OCI-LY3 (cell line): ENCODE measurements around the gene PITPNC1.

Experiments
- H2AFZ ChIP-seq: fragments of 200-600, 300-600 bp; shearing (Covaris generic); 2 replicates; pipeline ENCODE4 v1.6.0; 2014; ENCODE audit warnings: antibody characterized with exemption, low read depth, low read length
- H3K27ac ChIP-seq: fragments of 200-600, 300-600 bp; sonication (generic); 2 replicates; pipeline ENCODE4 v1.5.1; 2014; ENCODE audit warnings: mild to moderate bottlenecking, low read length, moderate library complexity, mixed read lengths
- H3K27me3 ChIP-seq: fragments of 200-600, 300-600 bp; sonication (generic); 2 replicates; pipeline ENCODE4 v1.6.1; 2014; ENCODE audit warnings: low read depth, low read length, mixed read lengths
- H3K36me3 ChIP-seq: fragments of 200-600, 300-600 bp; sonication (generic); replicated peaks from 2 replicates; pipeline ENCODE3; 2014; ENCODE audit warnings: low read depth, low read length, mixed read lengths
- H3K4me1 ChIP-seq: fragments of 300-600, 200-600 bp; sonication (generic); 2 replicates; pipeline ENCODE4 v1.6.1; 2014; ENCODE audit warnings: low read length, mixed read lengths
- H3K4me2 ChIP-seq: fragments of 200-600, 300-600 bp; sonication (generic); 2 replicates; pipeline ENCODE4 v1.6.1; 2014; ENCODE audit warnings: low read length, mixed read lengths
- H3K4me3 ChIP-seq: fragments of 300-600, 200-600 bp; sonication (generic); 2 replicates; pipeline ENCODE4 v1.5.1; 2014; ENCODE audit warnings: antibody characterized with exemption, mild to moderate bottlenecking, low read length, moderate library complexity
- H3K79me2 ChIP-seq: fragments of 300-600, 200-600 bp; shearing (Covaris generic); 2 replicates; pipeline ENCODE4 v1.6.1; 2014; ENCODE audit warnings: mild to moderate bottlenecking, low read length, mixed read lengths
- H3K9ac ChIP-seq: fragments of 300-600, 200-600 bp; shearing (Covaris generic); 2 replicates; pipeline ENCODE4 v1.6.0; 2014; ENCODE audit warnings: mild to moderate bottlenecking, low read length, moderate library complexity
- H3K9me3 ChIP-seq: fragments of 200-600, 300-600 bp; shearing (Covaris generic); 2 replicates; pipeline ENCODE4 v1.6.1; 2014; ENCODE audit warnings: low read length, mixed read lengths; ENCODE audit not compliant: insufficient read depth
- H4K20me1 ChIP-seq: fragments of 200-600, 300-600 bp; sonication (generic); 2 replicates; pipeline ENCODE4 v1.6.1; 2016; ENCODE audit warnings: low read length, mixed read lengths; ENCODE audit not compliant: insufficient read depth
- CTCF ChIP-seq: fragments of 200-600, 300-600 bp; sonication (generic); IDR thresholded peaks from 2 replicates; pipeline ENCODE4 v1.5.1; 2014; ENCODE audit warnings: antibody characterized with exemption, low read length, low read depth
- EZH2phosphoT487 ChIP-seq: fragments of 200-600 bp; shearing (Covaris generic); IDR thresholded peaks from 2 replicates; pipeline ENCODE4 v1.6.1; 2018; ENCODE audit warnings: antibody characterized with exemption, mixed run types, low read depth

The PITPNC1 gene

GRCh38 chr17:67613961-67614360, 236.9 kb downstream of the PITPNC1 start:
- H3K79me2 ChIP-seq, result no peaks in the 10 kb centered on the region
- no peak overlapping the region for H2AFZ ChIP-seq
- no peaks in the 10 kb centered on the region for H3K4me1 ChIP-seq
- TF ChIP-seq CTCF (no peak), EZH2phosphoT487 (no peak)
- H3K9me3 ChIP-seq, result no peaks in the 10 kb centered on the region
- no peaks in the 10 kb centered on the region for H3K27me3 ChIP-seq
- no peaks in the 10 kb centered on the region for H3K36me3 ChIP-seq
- no peaks in the 10 kb centered on the region for H4K20me1 ChIP-seq
- no peak overlapping the region for H3K4me2 ChIP-seq
- H3K4me3 ChIP-seq, result no peak overlapping the region
- no peak overlapping the region for H3K27ac ChIP-seq
- H3K9ac ChIP-seq, result no peak overlapping the region

- no peak overlapping the region for H3K27ac ChIP-seq
- H4K20me1 ChIP-seq, result no peaks in the 10 kb centered on the region
- no peak overlapping the region for H2AFZ ChIP-seq
- H3K36me3 ChIP-seq, result no peaks in the 10 kb centered on the region
- H3K27me3 ChIP-seq, result no peaks in the 10 kb centered on the region
- no peak overlapping the region for H3K4me2 ChIP-seq
- no peaks in the 10 kb centered on the region for H3K9me3 ChIP-seq
- H3K79me2 ChIP-seq, result no peaks in the 10 kb centered on the region
- TF ChIP-seq EZH2phosphoT487 (no peak), CTCF (no peak)
- no peak overlapping the region for H3K9ac ChIP-seq
- no peak overlapping the region for H3K4me3 ChIP-seq
- no peaks in the 10 kb centered on the region for H3K4me1 ChIP-seq
Measured at GRCh38 chr17:67615011-67615561, 238.0 kb downstream of the PITPNC1 start.

GRCh38 chr17:67615736-67616135, 238.7 kb downstream of the PITPNC1 start:
- H3K9me3 ChIP-seq, result no peaks in the 10 kb centered on the region
- H2AFZ ChIP-seq, result no peak overlapping the region
- H4K20me1 ChIP-seq, result no peaks in the 10 kb centered on the region
- H3K9ac ChIP-seq, result no peak overlapping the region
- no peaks in the 10 kb centered on the region for H3K27me3 ChIP-seq
- no peak overlapping the region for H3K4me3 ChIP-seq
- TF ChIP-seq CTCF, result no peak
- TF ChIP-seq EZH2phosphoT487, result no peak
- H3K79me2 ChIP-seq, result no peaks in the 10 kb centered on the region
- H3K27ac ChIP-seq, result no peak overlapping the region
- H3K4me2 ChIP-seq, result no peak overlapping the region
- no peaks in the 10 kb centered on the region for H3K36me3 ChIP-seq
- no peaks in the 10 kb centered on the region for H3K4me1 ChIP-seq

- no peaks in the 10 kb centered on the region for H3K27me3 ChIP-seq
- no peaks in the 10 kb centered on the region for H4K20me1 ChIP-seq
- H3K36me3 ChIP-seq, result no peaks in the 10 kb centered on the region
- TF ChIP-seq CTCF (no peak), EZH2phosphoT487 (no peak)
- H3K79me2 ChIP-seq, result no peaks in the 10 kb centered on the region
- no peaks in the 10 kb centered on the region for H3K4me1 ChIP-seq
- H2AFZ ChIP-seq, result no peak overlapping the region
- H3K9ac ChIP-seq, result no peak overlapping the region
- no peak overlapping the region for H3K4me2 ChIP-seq
- H3K9me3 ChIP-seq, result no peaks in the 10 kb centered on the region
- H3K4me3 ChIP-seq, result no peak overlapping the region
- no peak overlapping the region for H3K27ac ChIP-seq
Measured at GRCh38 chr17:67617304-67617899, 240.3 kb downstream of the PITPNC1 start.
